HepG2 (cell line): ENCODE results near the gene EIF5. TPM values are rescaled to one million over a fixed set of nuclear protein-coding genes. Genes with fewer than 3 reads are reported as not detected.
A peak's percentile ranks its signal among the peaks of the same experiment; 100 is the strongest.

Source experiments
- ASH2L ChIP-seq: fragments of 300-600, 200-600 bp; sonication (generic); IDR thresholded peaks from 2 replicates; pipeline ENCODE4 v1.7.0; 2017; ENCODE audit warnings: low read depth, mild to moderate bottlenecking, moderate library complexity, mixed read lengths, low read length; ENCODE audit not compliant: insufficient read length
- ATF7-NPFF ChIP-seq: sonication (generic); formaldehyde crosslinking; IDR thresholded peaks from 2 replicates; pipeline ENCODE4 v1.8.1; 2023; ENCODE audit warnings: mild to moderate bottlenecking, low read depth, missing genetic modification reagents, moderate library complexity
- BRD4 ChIP-seq: sonication (generic); formaldehyde crosslinking; IDR thresholded peaks from 2 replicates; pipeline ENCODE4 v1.4.0; 2020; ENCODE audit warnings: missing genetic modification reagents
- MEF2D ChIP-seq: sonication (generic); formaldehyde crosslinking; IDR thresholded peaks from 2 replicates; pipeline ENCODE4 v1.5.1; 2020; ENCODE audit warnings: mild to moderate bottlenecking, missing genetic modification reagents
- POGZ ChIP-seq: sonication (generic); formaldehyde crosslinking; IDR thresholded peaks from 2 replicates; pipeline ENCODE4 v1.4.0; 2020; ENCODE audit warnings: mild to moderate bottlenecking, missing genetic modification reagents
- POLR2G ChIP-seq: fragments of 200-400 bp; formaldehyde crosslinking; IDR thresholded peaks from 2 replicates; pipeline ENCODE4 v1.6.1; 2018; ENCODE audit warnings: mild to moderate bottlenecking, low read depth, low read length, moderate library complexity
- SIN3A ChIP-seq: IDR thresholded peaks from 2 replicates; pipeline ENCODE4 v1.6.1; 2011; ENCODE audit warnings: low read depth, mild to moderate bottlenecking, control low read depth, low read length, borderline replicate concordance
- SNRNP70 ChIP-seq: fragments of 200-400 bp; formaldehyde crosslinking; IDR thresholded peaks from 2 replicates; pipeline ENCODE4 v1.6.1; 2017; ENCODE audit warnings: mild to moderate bottlenecking, low read depth, low read length, moderate library complexity
- TBX3 ChIP-seq: fragments of 450-650 bp; IDR thresholded peaks from 2 replicates; pipeline ENCODE4 v1.6.1; 2017; ENCODE audit warnings: antibody characterized with exemption, mild to moderate bottlenecking, inconsistent platforms, borderline replicate concordance
- ZBTB38 ChIP-seq: sonication (generic); formaldehyde crosslinking; IDR thresholded peaks from 2 replicates; pipeline ENCODE4 v1.5.1; 2020; ENCODE audit warnings: mild to moderate bottlenecking, missing genetic modification reagents
- ZFP41 ChIP-seq: sonication (generic); formaldehyde crosslinking; IDR thresholded peaks from 2 replicates; pipeline ENCODE4 v1.4.0; 2020; ENCODE audit warnings: mild to moderate bottlenecking, missing genetic modification reagents, borderline replicate concordance
- ZFX ChIP-seq: sonication (generic); formaldehyde crosslinking; IDR thresholded peaks from 2 replicates; pipeline ENCODE4 v1.4.0; 2020; ENCODE audit warnings: mild to moderate bottlenecking, low read depth, missing genetic modification reagents, moderate library complexity
- ZNF317 ChIP-seq: sonication (generic); formaldehyde crosslinking; IDR thresholded peaks from 2 replicates; pipeline ENCODE4 v1.5.0; 2020; ENCODE audit warnings: mild to moderate bottlenecking, missing genetic modification reagents
- ZNF558 ChIP-seq: sonication (generic); formaldehyde crosslinking; IDR thresholded peaks from 2 replicates; pipeline ENCODE4 v1.9.0; 2022; ENCODE audit warnings: mild to moderate bottlenecking, missing genetic modification reagents, borderline replicate concordance
- ZNF563 ChIP-seq: sonication (generic); formaldehyde crosslinking; IDR thresholded peaks from 2 replicates; pipeline ENCODE4 v1.8.0; 2022; ENCODE audit warnings: mild to moderate bottlenecking, moderate library complexity, missing genetic modification reagents
- ZNF614 ChIP-seq: IDR thresholded peaks from 2 replicates; pipeline ENCODE4 v1.6.1; 2018; ENCODE audit warnings: missing biosample characterization, missing genetic modification reagents, inconsistent platforms, borderline replicate concordance
- ZNF772 ChIP-seq: sonication (generic); formaldehyde crosslinking; IDR thresholded peaks from 2 replicates; pipeline ENCODE4 v1.5.0; 2020; ENCODE audit warnings: mild to moderate bottlenecking, missing genetic modification reagents
- ZNF777 ChIP-seq: sonication (generic); formaldehyde crosslinking; IDR thresholded peaks from 2 replicates; pipeline ENCODE4 v1.4.0; 2020; ENCODE audit warnings: missing genetic modification reagents
- ZNF891 ChIP-seq: sonication (generic); formaldehyde crosslinking; IDR thresholded peaks from 2 replicates; pipeline ENCODE4 v1.5.0; 2020; ENCODE audit warnings: mild to moderate bottlenecking, missing genetic modification reagents
- polyA plus RNA-seq, 8 experiments: library from polyadenylated mRNA; depleted of rRNA in 3 of 8; stranded (reverse) in 7 of 8; unstranded in 1 of 8; fragments of >200 nt; fragmentation: Illumina TruSeq in 4 of 8; extraction: Trizol in 4 of 8; gene quantifications; 2 replicates each; pipeline versions ENCODE4 v1.2.1 to v1.2.3, GENCODE V29; 2011 to 2016; ENCODE audit warnings: low read depth in 4 of 8, missing spikeins in 1 of 8, mixed read lengths in 1 of 8; ENCODE audit not compliant: insufficient read depth in 1 of 8
- total RNA-seq, 5 experiments: library from RNA; depleted of rRNA; stranded (reverse); fragments of >200 nt; fragmentation: Illumina TruSeq; extraction: Trizol; gene quantifications; 2 replicates each; pipeline ENCODE4 v1.2.3, GENCODE V29; 2016; ENCODE audit warnings: low read depth in 1 of 5
- TF ChIP-seq, protein P1 (sequence below), 2 experiments: fragments of 450-650 bp in 1 of 2; sonication (generic) in 1 of 2; formaldehyde crosslinking in 1 of 2; IDR thresholded peaks; 2 replicates each; pipeline versions ENCODE4 v1.6.1 to v1.8.0; 2016 to 2022; ENCODE audit warnings: antibody characterized with exemption in 1 of 2, mild to moderate bottlenecking in 1 of 2, missing genetic modification reagents in 1 of 2

EIF5 gene
- total and polyA plus RNA-seq, 2 of the 13 experiments (the other 11 are each of a cell fraction or from before 2014, with no cell fraction given): 189 to 281 TPM

DNA sequence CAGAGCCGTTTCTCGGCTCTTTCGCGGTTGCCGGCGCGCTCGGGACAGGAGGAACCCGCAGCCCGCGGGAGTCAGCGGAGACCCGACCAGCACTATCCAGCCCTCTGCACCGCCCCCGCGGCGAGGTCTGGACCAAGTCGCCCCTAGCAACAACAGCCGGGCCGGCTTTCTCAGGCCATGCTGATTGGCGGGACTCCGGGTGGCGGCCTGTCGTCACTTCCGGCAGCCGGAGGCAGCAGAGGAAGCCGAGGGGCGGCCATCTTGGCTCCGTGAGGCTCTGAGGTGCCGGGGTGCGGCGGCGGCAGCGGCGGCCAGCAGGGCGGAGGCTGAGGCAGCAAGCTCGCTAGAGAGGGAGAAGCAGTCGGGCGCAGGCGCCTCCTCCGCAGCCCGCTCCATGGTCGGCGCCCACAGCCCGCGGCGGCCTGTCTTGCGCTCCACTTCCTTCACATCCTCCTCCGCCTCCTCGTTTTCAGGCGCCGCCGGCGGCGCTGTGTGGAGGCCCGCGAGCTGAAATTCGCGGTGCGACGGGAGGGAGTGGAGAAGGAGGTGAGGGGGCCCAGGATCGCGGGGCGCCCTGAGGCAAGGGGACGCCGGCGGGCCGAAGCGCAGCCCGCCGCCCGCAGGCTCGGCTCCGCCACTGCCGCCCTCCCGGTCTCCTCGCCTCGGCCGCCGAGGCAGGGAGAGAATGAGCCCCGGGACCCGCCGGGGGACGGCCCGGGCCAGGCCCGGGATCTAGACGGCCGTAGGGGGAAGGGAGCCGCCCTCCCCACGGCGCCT lies 51.3 kb downstream of the EIF5 start, which contains the start of gene MARK3 (continued):
- TF ChIP-seq, protein P1, sequence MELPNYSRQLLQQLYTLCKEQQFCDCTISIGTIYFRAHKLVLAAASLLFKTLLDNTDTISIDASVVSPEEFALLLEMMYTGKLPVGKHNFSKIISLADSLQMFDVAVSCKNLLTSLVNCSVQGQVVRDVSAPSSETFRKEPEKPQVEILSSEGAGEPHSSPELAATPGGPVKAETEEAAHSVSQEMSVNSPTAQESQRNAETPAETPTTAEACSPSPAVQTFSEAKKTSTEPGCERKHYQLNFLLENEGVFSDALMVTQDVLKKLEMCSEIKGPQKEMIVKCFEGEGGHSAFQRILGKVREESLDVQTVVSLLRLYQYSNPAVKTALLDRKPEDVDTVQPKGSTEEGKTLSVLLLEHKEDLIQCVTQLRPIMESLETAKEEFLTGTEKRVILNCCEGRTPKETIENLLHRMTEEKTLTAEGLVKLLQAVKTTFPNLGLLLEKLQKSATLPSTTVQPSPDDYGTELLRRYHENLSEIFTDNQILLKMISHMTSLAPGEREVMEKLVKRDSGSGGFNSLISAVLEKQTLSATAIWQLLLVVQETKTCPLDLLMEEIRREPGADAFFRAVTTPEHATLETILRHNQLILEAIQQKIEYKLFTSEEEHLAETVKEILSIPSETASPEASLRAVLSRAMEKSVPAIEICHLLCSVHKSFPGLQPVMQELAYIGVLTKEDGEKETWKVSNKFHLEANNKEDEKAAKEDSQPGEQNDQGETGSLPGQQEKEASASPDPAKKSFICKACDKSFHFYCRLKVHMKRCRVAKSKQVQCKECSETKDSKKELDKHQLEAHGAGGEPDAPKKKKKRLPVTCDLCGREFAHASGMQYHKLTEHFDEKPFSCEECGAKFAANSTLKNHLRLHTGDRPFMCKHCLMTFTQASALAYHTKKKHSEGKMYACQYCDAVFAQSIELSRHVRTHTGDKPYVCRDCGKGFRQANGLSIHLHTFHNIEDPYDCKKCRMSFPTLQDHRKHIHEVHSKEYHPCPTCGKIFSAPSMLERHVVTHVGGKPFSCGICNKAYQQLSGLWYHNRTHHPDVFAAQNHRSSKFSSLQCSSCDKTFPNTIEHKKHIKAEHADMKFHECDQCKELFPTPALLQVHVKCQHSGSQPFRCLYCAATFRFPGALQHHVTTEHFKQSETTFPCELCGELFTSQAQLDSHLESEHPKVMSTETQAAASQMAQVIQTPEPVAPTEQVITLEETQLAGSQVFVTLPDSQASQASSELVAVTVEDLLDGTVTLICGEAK (IDR thresholded peaks at IDR 0.05): peak; percentile 53; the same call in 1 of the 2 replicates
- TF ChIP-seq, protein P1 (CRISPR knock-in tag; IDR thresholded peaks at IDR 0.05): 0 out of 2 replicates have a peak, but pooled peaks have one; percentile 15
- TF ChIP-seq ZNF558 (peak; percentile 35; the same call in 1 of the 2 replicates), SNRNP70 (no peak), ZNF891 (CRISPR knock-in tag) (peak; percentile 23; the same call in 1 of the 2 replicates), ZBTB38 (CRISPR knock-in tag) (0 out of 2 replicates have a peak, but pooled peaks have one; percentile 60), BRD4 (peak; percentile 64; the same call in 1 of the 2 replicates), TBX3 (no peak), ZNF614 (CRISPR knock-in tag) (no peak), SIN3A (peak; percentile 74; the same call in 1 of the 2 replicates), ASH2L (peak; percentile 77), POLR2G (peak; percentile 91), MEF2D (CRISPR knock-in tag) (0 out of 2 replicates have a peak, but pooled peaks have one; percentile 10), ZFP41 (CRISPR knock-in tag) (0 out of 2 replicates have a peak, but pooled peaks have one; percentile 45), ZNF777 (CRISPR knock-in tag) (peak; percentile 60), ZNF772 (CRISPR knock-in tag) (peak; percentile 59; the same call in 1 of the 2 replicates), ZNF563 (CRISPR knock-in tag) (peak; percentile 23; the same call in 1 of the 2 replicates), ZFX (peak; percentile 77), ZNF317 (CRISPR knock-in tag) (peak; percentile 75; the same call in 1 of the 2 replicates), ATF7-NPFF (CRISPR knock-in tag) (peak; percentile 37; the same call in 1 of the 2 replicates), POGZ (CRISPR knock-in tag) (peak; percentile 58)
